Lower leg skin (tissue), 3 donors: ENCODE results near the gene EXOC3L2.

ENCODE experiments used
- CTCF ChIP-seq, 3 donors: fragments of 450-650 bp; IDR thresholded peaks; one replicate each; pipeline ENCODE4 v1.5.1; 2016; ENCODE audit warnings: antibody characterized with exemption in 3 of 3, mild to moderate bottlenecking in 3 of 3, moderate library complexity in 2 of 3
- POLR2A ChIP-seq, 2 donors: fragments of 450-650 bp; IDR thresholded peaks; one replicate each; pipeline ENCODE4 v1.6.1; 2016 to 2017; ENCODE audit warnings: antibody characterized with exemption in 2 of 2, mild to moderate bottlenecking in 1 of 2, moderate library complexity in 1 of 2

- no peak for TF ChIP-seq CTCF (IDR thresholded peaks at IDR 0.05)
- TF ChIP-seq POLR2A (IDR thresholded peaks at IDR 0.05): no peak
These were observed 65.3 kb downstream of the EXOC3L2 start for GRCh38 chr19:45179892-45180370.
